HEK293 (cell line): ENCODE measurements around the gene GAS7.

Experiments
- CTCF ChIA-PET: fragments of 350-600 bp; formaldehyde crosslinking; extraction: SDS; loops from one replicate; lab custom pipeline; 2021; ENCODE audit warnings: antibody characterized with exemption; lab: Yijun Ruan, JAX
- POLR2A ChIA-PET: fragments of 300-600 bp; formaldehyde crosslinking; extraction: SDS; loops from one replicate; lab custom pipeline; 2020; ENCODE audit warnings: antibody characterized with exemption, inconsistent platforms; lab: Yijun Ruan, JAX
- H3K27ac ChIP-seq: fragments of 200-500 bp; sonication (Bioruptor generic); 2 replicates; pipeline ENCODE4 v1.5.1; 2014; ENCODE audit warnings: low read depth, low read length, control low read depth, inconsistent platforms; ENCODE audit errors: extremely low read depth
- H3K36me3 ChIP-seq, 2 experiments: fragments of 200-500 bp in 1 of 2; sonication (Bioruptor generic) in 1 of 2; 1 replicate in 1 of 2; 2 replicates in 1 of 2; pipeline ENCODE4 v1.5.1; 2014 to 2017; ENCODE audit warnings: inconsistent platforms in 2 of 2, low read length in 2 of 2; ENCODE audit not compliant: control insufficient read depth in 2 of 2, insufficient read depth in 1 of 2
- H3K4me1 ChIP-seq: fragments of 200-500 bp; sonication (Bioruptor generic); 2 replicates; pipeline ENCODE4 v1.5.1; 2014; ENCODE audit warnings: mild to moderate bottlenecking, low read length, inconsistent platforms; ENCODE audit not compliant: control insufficient read depth, insufficient read depth
- H3K4me3 ChIP-seq: 2 replicates; pipeline ENCODE4 v1.5.1; 2011; ENCODE audit warnings: low read depth, mild to moderate bottlenecking, control low read depth, low read length, moderate library complexity
- H3K9me3 ChIP-seq: fragments of 200-500 bp; sonication (Bioruptor generic); 2 replicates; pipeline ENCODE4 v1.5.1; 2014; ENCODE audit warnings: low read depth, low read length, inconsistent platforms; ENCODE audit not compliant: control insufficient read depth, insufficient read depth
- CTCF ChIP-seq: fragments of 450-650 bp; formaldehyde crosslinking; IDR thresholded peaks from 2 replicates; pipeline ENCODE4 v1.5.1; 2016; ENCODE audit warnings: missing biosample characterization, missing genetic modification characterization
- GLI2 ChIP-seq: fragments of 450-650 bp; formaldehyde crosslinking; IDR thresholded peaks from 2 replicates; pipeline ENCODE4; 2017; ENCODE audit warnings: missing biosample characterization, missing genetic modification characterization, low read depth, borderline replicate concordance
- HOXC10 ChIP-seq: sonication (generic); formaldehyde crosslinking; IDR thresholded peaks from 2 replicates; pipeline ENCODE4 v1.8.1; 2023; ENCODE audit warnings: mild to moderate bottlenecking, missing genetic modification reagents
- OSR2 ChIP-seq: fragments of 450-650 bp; formaldehyde crosslinking; IDR thresholded peaks from 2 replicates; pipeline ENCODE4 v1.5.1; 2016; ENCODE audit warnings: missing biosample characterization, missing genetic modification characterization
- SCRT1 ChIP-seq: fragments of 450-650 bp; formaldehyde crosslinking; IDR thresholded peaks from 2 replicates; pipeline ENCODE4 v1.5.1; 2016; ENCODE audit warnings: missing biosample characterization, missing genetic modification characterization, borderline replicate concordance
- ZBTB21 ChIP-seq: fragments of 450-650 bp; formaldehyde crosslinking; IDR thresholded peaks from 2 replicates; pipeline ENCODE4 v1.5.1; 2017; ENCODE audit warnings: missing biosample characterization, missing genetic modification characterization
- ZIC2 ChIP-seq: fragments of 450-650 bp; formaldehyde crosslinking; IDR thresholded peaks from 2 replicates; pipeline ENCODE4 v1.5.1; 2016; ENCODE audit warnings: missing biosample characterization, missing genetic modification characterization
- ZNF140 ChIP-seq: fragments of 450-650 bp; formaldehyde crosslinking; IDR thresholded peaks from 2 replicates; pipeline ENCODE4 v1.5.1; 2016; ENCODE audit warnings: missing biosample characterization, missing genetic modification characterization
- ZNF157 ChIP-seq: fragments of 450-650 bp; formaldehyde crosslinking; IDR thresholded peaks from 2 replicates; pipeline ENCODE4 v1.5.1; 2016; ENCODE audit warnings: missing biosample characterization, missing genetic modification characterization
- ZNF23 ChIP-seq: fragments of 450-650 bp; formaldehyde crosslinking; IDR thresholded peaks from 2 replicates; pipeline ENCODE4 v1.5.1; 2016; ENCODE audit warnings: missing biosample characterization, missing genetic modification characterization, borderline replicate concordance
- ZNF248 ChIP-seq: fragments of 450-650 bp; formaldehyde crosslinking; IDR thresholded peaks from 2 replicates; pipeline ENCODE4 v1.5.1; 2017; ENCODE audit warnings: missing biosample characterization, missing genetic modification characterization
- ZNF26 ChIP-seq: fragments of 450-650 bp; formaldehyde crosslinking; IDR thresholded peaks from 2 replicates; pipeline ENCODE4 v1.5.1; 2016; ENCODE audit warnings: missing biosample characterization, missing genetic modification characterization
- ZNF335 ChIP-seq: fragments of 450-650 bp; formaldehyde crosslinking; conservative IDR thresholded peaks from 2 replicates; pipeline ENCODE4 v1.5.1; 2016; ENCODE audit warnings: missing biosample characterization, missing genetic modification characterization
- ZNF354C ChIP-seq: fragments of 450-650 bp; formaldehyde crosslinking; IDR thresholded peaks from 2 replicates; pipeline ENCODE4 v1.5.1; 2016; ENCODE audit warnings: missing biosample characterization, missing genetic modification characterization, low read depth, borderline replicate concordance
- ZNF48 ChIP-seq: fragments of 450-650 bp; formaldehyde crosslinking; IDR thresholded peaks from 2 replicates; pipeline ENCODE4 v1.5.1; 2016; ENCODE audit warnings: missing biosample characterization, missing genetic modification characterization
- ZNF544 ChIP-seq: fragments of 450-650 bp; formaldehyde crosslinking; IDR thresholded peaks from 2 replicates; pipeline ENCODE4 v1.5.0; 2017; ENCODE audit warnings: missing biosample characterization, missing genetic modification characterization
- ZNF580 ChIP-seq: fragments of 450-650 bp; formaldehyde crosslinking; IDR thresholded peaks from 2 replicates; pipeline ENCODE4 v1.5.1; 2016; ENCODE audit warnings: missing biosample characterization, missing genetic modification characterization
- ZNF664 ChIP-seq: fragments of 450-650 bp; formaldehyde crosslinking; IDR thresholded peaks from 2 replicates; pipeline ENCODE4 v1.5.1; 2016; ENCODE audit warnings: missing biosample characterization, missing genetic modification characterization
- TF ChIP-seq, protein P1 (sequence below): fragments of 450-650 bp; formaldehyde crosslinking; IDR thresholded peaks from 2 replicates; pipeline ENCODE4 v1.5.1; 2017; ENCODE audit warnings: missing biosample characterization, mild to moderate bottlenecking, missing genetic modification characterization, moderate library complexity
- TF ChIP-seq, protein P2 (sequence below): fragments of 450-650 bp; formaldehyde crosslinking; IDR thresholded peaks from 2 replicates; pipeline ENCODE4 v1.5.1; 2016; ENCODE audit warnings: missing biosample characterization, missing genetic modification characterization, borderline replicate concordance
- TF ChIP-seq, protein P3 (sequence below): fragments of 450-650 bp; formaldehyde crosslinking; conservative IDR thresholded peaks from 2 replicates; pipeline ENCODE4 v1.5.1; 2016; ENCODE audit warnings: low read depth, missing biosample characterization, missing genetic modification characterization

Gene GAS7

GRCh38 chr17:9900784-9901183 is 297.6 kb downstream of the GAS7 start:
- TF ChIP-seq ZNF335 (tag by site-specific recombination) (no peak), ZBTB21 (tag by site-specific recombination) (no peak), CTCF (tag by site-specific recombination) (no peak), ZNF580 (tag by site-specific recombination) (no peak)
- TF ChIP-seq, protein P1, sequence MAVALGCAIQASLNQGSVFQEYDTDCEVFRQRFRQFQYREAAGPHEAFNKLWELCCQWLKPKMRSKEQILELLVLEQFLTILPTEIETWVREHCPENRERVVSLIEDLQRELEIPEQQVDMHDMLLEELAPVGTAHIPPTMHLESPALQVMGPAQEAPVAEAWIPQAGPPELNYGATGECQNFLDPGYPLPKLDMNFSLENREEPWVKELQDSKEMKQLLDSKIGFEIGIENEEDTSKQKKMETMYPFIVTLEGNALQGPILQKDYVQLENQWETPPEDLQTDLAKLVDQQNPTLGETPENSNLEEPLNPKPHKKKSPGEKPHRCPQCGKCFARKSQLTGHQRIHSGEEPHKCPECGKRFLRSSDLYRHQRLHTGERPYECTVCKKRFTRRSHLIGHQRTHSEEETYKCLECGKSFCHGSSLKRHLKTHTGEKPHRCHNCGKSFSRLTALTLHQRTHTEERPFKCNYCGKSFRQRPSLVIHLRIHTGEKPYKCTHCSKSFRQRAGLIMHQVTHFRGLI (tag by site-specific recombination), result no peak
- CTCF ChIA-PET, result interaction anchor here (0.7 to 5.0 kb wide), 7 partner anchors 12 to 717 kb away, joined by 3 to 34 read pairs (median 5); no protein-coding TSS in a partner anchor

DNA sequence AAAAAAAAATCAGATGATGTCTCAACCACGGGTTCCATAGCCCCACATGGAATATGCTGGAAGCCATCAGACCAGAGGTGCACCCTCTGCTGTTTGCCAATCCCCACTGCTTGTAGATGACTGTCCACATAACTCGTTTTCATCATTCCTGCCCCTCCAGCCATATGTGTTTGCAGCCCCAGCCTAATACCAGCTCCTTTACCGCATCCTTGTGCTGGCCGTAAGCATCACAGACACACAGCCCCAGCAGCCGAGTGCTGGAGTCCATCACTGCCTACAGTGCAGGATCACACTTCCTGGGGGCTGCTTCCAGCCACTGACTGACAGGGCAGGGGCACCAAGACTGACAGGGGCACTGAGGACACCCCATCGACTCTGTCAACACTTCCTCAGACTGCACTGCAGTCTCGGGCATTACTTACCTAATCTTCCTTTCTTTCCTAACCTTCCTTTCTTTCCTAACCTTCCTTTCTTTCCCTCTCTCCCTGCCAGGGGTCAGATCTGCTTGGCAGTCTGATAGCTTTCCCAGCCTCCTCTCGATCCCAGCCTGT is 298.3 kb downstream of the GAS7 start:
- no peaks in the 10 kb centered on the region for H3K9me3 ChIP-seq
- no peak overlapping the region for H3K4me3 ChIP-seq
- H3K27ac ChIP-seq, result no peak overlapping the region
- no peaks in the 10 kb centered on the region for H3K4me1 ChIP-seq
- H3K36me3 ChIP-seq, result no peaks in the 10 kb centered on the region
- ChIA-PET POLR2A (no interaction called here), CTCF (interaction anchor here (0.6 to 5.0 kb wide), 8 partner anchors 11 to 717 kb away, joined by 3 to 34 read pairs (median 4); partner anchors contain the start of gene DHRS7C)
- TF ChIP-seq ZNF248 (tag by site-specific recombination), result no peak
- TF ChIP-seq ZNF140 (tag by site-specific recombination), result no peak
- TF ChIP-seq ZNF354C (tag by site-specific recombination), result no peak
- TF ChIP-seq SCRT1 (tag by site-specific recombination), result no peak
- TF ChIP-seq, protein P2, sequence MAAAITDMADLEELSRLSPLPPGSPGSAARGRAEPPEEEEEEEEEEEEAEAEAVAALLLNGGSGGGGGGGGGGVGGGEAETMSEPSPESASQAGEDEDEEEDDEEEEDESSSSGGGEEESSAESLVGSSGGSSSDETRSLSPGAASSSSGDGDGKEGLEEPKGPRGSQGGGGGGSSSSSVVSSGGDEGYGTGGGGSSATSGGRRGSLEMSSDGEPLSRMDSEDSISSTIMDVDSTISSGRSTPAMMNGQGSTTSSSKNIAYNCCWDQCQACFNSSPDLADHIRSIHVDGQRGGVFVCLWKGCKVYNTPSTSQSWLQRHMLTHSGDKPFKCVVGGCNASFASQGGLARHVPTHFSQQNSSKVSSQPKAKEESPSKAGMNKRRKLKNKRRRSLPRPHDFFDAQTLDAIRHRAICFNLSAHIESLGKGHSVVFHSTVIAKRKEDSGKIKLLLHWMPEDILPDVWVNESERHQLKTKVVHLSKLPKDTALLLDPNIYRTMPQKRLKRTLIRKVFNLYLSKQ, result no peak
- TF ChIP-seq GLI2 (tag by site-specific recombination), result no peak
- TF ChIP-seq, protein P3, sequence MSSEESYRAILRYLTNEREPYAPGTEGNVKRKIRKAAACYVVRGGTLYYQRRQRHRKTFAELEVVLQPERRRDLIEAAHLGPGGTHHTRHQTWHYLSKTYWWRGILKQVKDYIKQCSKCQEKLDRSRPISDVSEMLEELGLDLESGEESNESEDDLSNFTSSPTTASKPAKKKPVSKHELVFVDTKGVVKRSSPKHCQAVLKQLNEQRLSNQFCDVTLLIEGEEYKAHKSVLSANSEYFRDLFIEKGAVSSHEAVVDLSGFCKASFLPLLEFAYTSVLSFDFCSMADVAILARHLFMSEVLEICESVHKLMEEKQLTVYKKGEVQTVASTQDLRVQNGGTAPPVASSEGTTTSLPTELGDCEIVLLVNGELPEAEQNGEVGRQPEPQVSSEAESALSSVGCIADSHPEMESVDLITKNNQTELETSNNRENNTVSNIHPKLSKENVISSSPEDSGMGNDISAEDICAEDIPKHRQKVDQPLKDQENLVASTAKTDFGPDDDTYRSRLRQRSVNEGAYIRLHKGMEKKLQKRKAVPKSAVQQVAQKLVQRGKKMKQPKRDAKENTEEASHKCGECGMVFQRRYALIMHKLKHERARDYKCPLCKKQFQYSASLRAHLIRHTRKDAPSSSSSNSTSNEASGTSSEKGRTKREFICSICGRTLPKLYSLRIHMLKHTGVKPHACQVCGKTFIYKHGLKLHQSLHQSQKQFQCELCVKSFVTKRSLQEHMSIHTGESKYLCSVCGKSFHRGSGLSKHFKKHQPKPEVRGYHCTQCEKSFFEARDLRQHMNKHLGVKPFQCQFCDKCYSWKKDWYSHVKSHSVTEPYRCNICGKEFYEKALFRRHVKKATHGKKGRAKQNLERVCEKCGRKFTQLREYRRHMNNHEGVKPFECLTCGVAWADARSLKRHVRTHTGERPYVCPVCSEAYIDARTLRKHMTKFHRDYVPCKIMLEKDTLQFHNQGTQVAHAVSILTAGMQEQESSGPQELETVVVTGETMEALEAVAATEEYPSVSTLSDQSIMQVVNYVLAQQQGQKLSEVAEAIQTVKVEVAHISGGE (tag by site-specific recombination), result no peak
- no peak for TF ChIP-seq ZIC2
- TF ChIP-seq ZNF23 (tag by site-specific recombination), result no peak
- no peak for TF ChIP-seq ZNF157 (tag by site-specific recombination)
- TF ChIP-seq ZNF48 (tag by site-specific recombination), result no peak
- no peak for TF ChIP-seq ZNF544 (tag by site-specific recombination)
- no peak for TF ChIP-seq HOXC10 (CRISPR knock-in tag)
- no peak for TF ChIP-seq ZNF664
- no peak for TF ChIP-seq OSR2 (tag by site-specific recombination)
- TF ChIP-seq ZNF26, result no peak

More at GRCh38 chr17:9900784-9901183, 297.6 kb downstream of the GAS7 start:
- Histone ChIP-seq H3K4me1 (no peaks in the 10 kb centered on the region), H3K9me3 (no peaks in the 10 kb centered on the region), H3K36me3 (no peaks in the 10 kb centered on the region), H3K27ac (no peak overlapping the region), H3K4me3 (no peak overlapping the region)
- POLR2A ChIA-PET, result no interaction called here
